K562 (cell line): Measurements from ENCODE around the gene MKRN2OS. TPM values are rescaled to one million over a fixed set of nuclear protein-coding genes. Genes with fewer than 3 reads are reported as not detected.

Experiments used
- CCNT2 ChIP-seq: IDR thresholded peaks from 2 replicates; pipeline ENCODE4 v1.6.1; 2011; ENCODE audit warnings: borderline replicate concordance, low read depth, mild to moderate bottlenecking, moderate library complexity, mixed read lengths, low read length; ENCODE audit not compliant: insufficient read length; ENCODE audit errors: extremely low read depth
- ETV5 ChIP-seq: sonication (generic); formaldehyde crosslinking; IDR thresholded peaks from 2 replicates; pipeline ENCODE4 v1.4.0; 2020; ENCODE audit warnings: low read depth, mild to moderate bottlenecking, missing genetic modification reagents
- FOS ChIP-seq: IDR thresholded peaks from 3 replicates; pipeline ENCODE4 v1.6.1; 2011; ENCODE audit not compliant: insufficient read length; ENCODE audit errors: extremely low read depth
- HDAC1 ChIP-seq, 2 experiments: fragments of 450-650 bp; IDR thresholded peaks; 2 replicates each; pipeline ENCODE4 v1.6.1; 2016 to 2017; ENCODE audit warnings: inconsistent platforms in 1 of 2, mild to moderate bottlenecking in 1 of 2, moderate library complexity in 1 of 2
- MAFF ChIP-seq: IDR thresholded peaks from 2 replicates; pipeline ENCODE4 v1.6.1; 2012; ENCODE audit warnings: low read length, improper control_type of control experiment
- SRSF3 ChIP-seq: fragments of 200-400 bp; formaldehyde crosslinking; IDR thresholded peaks from 2 replicates; pipeline ENCODE4 v1.6.1; 2016; ENCODE audit warnings: mild to moderate bottlenecking, low read length, moderate library complexity; ENCODE audit not compliant: insufficient read depth
- TCF7L2 ChIP-seq: fragments of 150-350 bp; IDR thresholded peaks from 2 replicates; pipeline ENCODE4 v1.6.1; 2016; ENCODE audit warnings: low read depth, mild to moderate bottlenecking, low read length, moderate library complexity
- ZNF695 ChIP-seq: fragments of 450-650 bp; formaldehyde crosslinking; IDR thresholded peaks from 2 replicates; pipeline ENCODE4 v1.4.0; 2020; ENCODE audit warnings: mild to moderate bottlenecking, moderate library complexity
- polyA plus RNA-seq, 8 experiments: library from polyadenylated mRNA; depleted of rRNA in 4 of 8; stranded (reverse) in 5 of 8; unstranded in 3 of 8; fragments of >200 nt; fragmentation: Nextera tagmentation in 2 of 8; fragmentation: Illumina TruSeq in 1 of 8; extraction: Ambion mirVana in 2 of 8; extraction: Trizol in 1 of 8; gene quantifications; 2 replicates each; pipeline versions ENCODE4 v1.2.1 to v1.2.3, GENCODE V29; 2011 to 2014; ENCODE audit warnings: inconsistent platforms in 1 of 8, missing spikeins in 1 of 8
- total RNA-seq, 7 experiments: library from RNA; depleted of rRNA in 6 of 7; stranded (reverse); fragments of >200 nt in 6 of 7; fragmentation: Illumina TruSeq in 2 of 7; extraction: Trizol in 2 of 7; gene quantifications; 2 replicates each; pipeline versions ENCODE4 v1.2.1 to v1.2.3, GENCODE V29; 2011 to 2021; ENCODE audit warnings: low replicate concordance in 1 of 7
- TF ChIP-seq, protein P1 (sequence below): fragments of 150-350 bp; IDR thresholded peaks from 2 replicates; pipeline ENCODE4 v1.6.1; 2014; ENCODE audit warnings: low read depth, mild to moderate bottlenecking, low read length, borderline replicate concordance
- TF ChIP-seq, protein P2 (sequence below), 3 experiments: IDR thresholded peaks in 2 of 3; conservative IDR thresholded peaks in 1 of 3; 2 replicates each; pipeline ENCODE4 v1.5.1; 2011 to 2012; ENCODE audit warnings: low read length in 3 of 3, mild to moderate bottlenecking in 3 of 3, control low read depth in 2 of 3, improper control_type of control experiment in 1 of 3, inconsistent platforms in 1 of 3, low read depth in 1 of 3, mixed read lengths in 1 of 3, moderate library complexity in 1 of 3; ENCODE audit not compliant: insufficient read depth in 2 of 3
- TF ChIP-seq, protein P3 (sequence below): conservative IDR thresholded peaks from 2 replicates; pipeline ENCODE4 v1.6.1; 2011; ENCODE audit warnings: low read depth, mild to moderate bottlenecking, low read length; ENCODE audit not compliant: control insufficient read depth
- TF ChIP-seq, protein P4 (sequence below): fragments of 250-450 bp; sonication (Bioruptor Pico); IDR thresholded peaks from 2 replicates; pipeline ENCODE4 v1.4.0; 2020; ENCODE audit warnings: mild to moderate bottlenecking, moderate library complexity

MKRN2OS gene
- total and polyA plus RNA-seq, 9 of the 15 experiments (the other 6 are each of a cell fraction or from before 2014, with no cell fraction given) = 0.11 to 0.27 (median 0.17) TPM; not detected in 6

DNA sequence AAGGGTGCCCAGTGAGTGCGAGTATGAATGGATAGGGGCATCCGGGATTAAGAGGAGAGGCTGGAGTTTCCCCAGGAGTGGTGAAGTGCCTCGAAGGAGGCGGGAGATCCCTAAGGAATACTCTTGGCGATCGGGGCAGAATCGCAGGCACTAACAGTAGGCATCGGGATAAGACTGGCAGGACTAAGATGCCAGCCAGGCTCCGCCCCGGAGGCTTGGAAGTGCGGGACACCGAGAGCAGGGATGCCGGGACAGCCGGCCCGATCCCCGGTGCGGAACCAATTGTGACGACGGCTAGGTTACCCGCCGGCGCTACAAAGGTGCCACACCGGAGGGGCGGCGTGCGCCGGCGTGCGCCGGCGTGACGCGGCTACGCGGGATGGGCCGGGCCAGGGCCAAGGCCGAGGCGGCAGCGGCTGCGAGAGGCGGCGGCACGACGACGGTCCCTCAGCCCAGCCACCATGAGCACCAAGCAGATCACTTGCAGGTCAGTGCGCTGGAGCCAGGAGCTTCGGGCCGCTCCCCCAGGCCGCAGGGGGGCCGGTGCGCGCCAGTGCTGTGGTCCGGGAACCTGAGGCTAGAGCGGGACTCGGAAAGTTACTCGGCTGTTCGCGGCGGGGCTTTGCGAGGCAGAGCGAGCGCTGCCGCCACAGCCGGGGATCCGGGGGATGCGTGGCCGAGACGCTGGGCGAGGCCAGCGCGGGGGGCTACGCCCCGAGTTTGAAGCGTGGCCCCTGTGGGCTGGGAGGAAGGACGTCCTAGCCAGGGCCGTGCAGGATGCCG is 11.6 kb upstream of the MKRN2OS start, which contains the start of gene MKRN2 (continued):
- TF ChIP-seq SRSF3 = no peak
- TF ChIP-seq HDAC1 (IDR thresholded peaks at IDR 0.05) = peak in 1 of 2 experiments; percentile 94; a peak in 2 of 4 replicates
- no peak for TF ChIP-seq MAFF
- TF ChIP-seq, protein P1, sequence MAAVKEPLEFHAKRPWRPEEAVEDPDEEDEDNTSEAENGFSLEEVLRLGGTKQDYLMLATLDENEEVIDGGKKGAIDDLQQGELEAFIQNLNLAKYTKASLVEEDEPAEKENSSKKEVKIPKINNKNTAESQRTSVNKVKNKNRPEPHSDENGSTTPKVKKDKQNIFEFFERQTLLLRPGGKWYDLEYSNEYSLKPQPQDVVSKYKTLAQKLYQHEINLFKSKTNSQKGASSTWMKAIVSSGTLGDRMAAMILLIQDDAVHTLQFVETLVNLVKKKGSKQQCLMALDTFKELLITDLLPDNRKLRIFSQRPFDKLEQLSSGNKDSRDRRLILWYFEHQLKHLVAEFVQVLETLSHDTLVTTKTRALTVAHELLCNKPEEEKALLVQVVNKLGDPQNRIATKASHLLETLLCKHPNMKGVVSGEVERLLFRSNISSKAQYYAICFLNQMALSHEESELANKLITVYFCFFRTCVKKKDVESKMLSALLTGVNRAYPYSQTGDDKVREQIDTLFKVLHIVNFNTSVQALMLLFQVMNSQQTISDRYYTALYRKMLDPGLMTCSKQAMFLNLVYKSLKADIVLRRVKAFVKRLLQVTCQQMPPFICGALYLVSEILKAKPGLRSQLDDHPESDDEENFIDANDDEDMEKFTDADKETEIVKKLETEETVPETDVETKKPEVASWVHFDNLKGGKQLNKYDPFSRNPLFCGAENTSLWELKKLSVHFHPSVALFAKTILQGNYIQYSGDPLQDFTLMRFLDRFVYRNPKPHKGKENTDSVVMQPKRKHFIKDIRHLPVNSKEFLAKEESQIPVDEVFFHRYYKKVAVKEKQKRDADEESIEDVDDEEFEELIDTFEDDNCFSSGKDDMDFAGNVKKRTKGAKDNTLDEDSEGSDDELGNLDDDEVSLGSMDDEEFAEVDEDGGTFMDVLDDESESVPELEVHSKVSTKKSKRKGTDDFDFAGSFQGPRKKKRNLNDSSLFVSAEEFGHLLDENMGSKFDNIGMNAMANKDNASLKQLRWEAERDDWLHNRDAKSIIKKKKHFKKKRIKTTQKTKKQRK = no peak
- TF ChIP-seq CCNT2 = peak; percentile 98
- TF ChIP-seq, protein P2, sequence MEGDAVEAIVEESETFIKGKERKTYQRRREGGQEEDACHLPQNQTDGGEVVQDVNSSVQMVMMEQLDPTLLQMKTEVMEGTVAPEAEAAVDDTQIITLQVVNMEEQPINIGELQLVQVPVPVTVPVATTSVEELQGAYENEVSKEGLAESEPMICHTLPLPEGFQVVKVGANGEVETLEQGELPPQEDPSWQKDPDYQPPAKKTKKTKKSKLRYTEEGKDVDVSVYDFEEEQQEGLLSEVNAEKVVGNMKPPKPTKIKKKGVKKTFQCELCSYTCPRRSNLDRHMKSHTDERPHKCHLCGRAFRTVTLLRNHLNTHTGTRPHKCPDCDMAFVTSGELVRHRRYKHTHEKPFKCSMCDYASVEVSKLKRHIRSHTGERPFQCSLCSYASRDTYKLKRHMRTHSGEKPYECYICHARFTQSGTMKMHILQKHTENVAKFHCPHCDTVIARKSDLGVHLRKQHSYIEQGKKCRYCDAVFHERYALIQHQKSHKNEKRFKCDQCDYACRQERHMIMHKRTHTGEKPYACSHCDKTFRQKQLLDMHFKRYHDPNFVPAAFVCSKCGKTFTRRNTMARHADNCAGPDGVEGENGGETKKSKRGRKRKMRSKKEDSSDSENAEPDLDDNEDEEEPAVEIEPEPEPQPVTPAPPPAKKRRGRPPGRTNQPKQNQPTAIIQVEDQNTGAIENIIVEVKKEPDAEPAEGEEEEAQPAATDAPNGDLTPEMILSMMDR (IDR thresholded peaks at IDR 0.05 in 2 of 3, conservative IDR thresholded peaks at IDR 0.05 in 1 of 3; ENCODE audit: insufficient read depth in 2 of 3, low read depth in 1 of 3, low read length in 3 of 3) = 0 out of 6 replicates have a peak, but pooled peaks of 1 of the 3 experiments have one; percentile 6
- TF ChIP-seq TCF7L2 = no peak
- peak; percentile 74; the same call in 1 of the 2 replicates for TF ChIP-seq ETV5
- TF ChIP-seq FOS = no peak
- TF ChIP-seq, protein P3, sequence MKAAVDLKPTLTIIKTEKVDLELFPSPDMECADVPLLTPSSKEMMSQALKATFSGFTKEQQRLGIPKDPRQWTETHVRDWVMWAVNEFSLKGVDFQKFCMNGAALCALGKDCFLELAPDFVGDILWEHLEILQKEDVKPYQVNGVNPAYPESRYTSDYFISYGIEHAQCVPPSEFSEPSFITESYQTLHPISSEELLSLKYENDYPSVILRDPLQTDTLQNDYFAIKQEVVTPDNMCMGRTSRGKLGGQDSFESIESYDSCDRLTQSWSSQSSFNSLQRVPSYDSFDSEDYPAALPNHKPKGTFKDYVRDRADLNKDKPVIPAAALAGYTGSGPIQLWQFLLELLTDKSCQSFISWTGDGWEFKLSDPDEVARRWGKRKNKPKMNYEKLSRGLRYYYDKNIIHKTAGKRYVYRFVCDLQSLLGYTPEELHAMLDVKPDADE = peak; percentile 73
- TF ChIP-seq, protein P4, sequence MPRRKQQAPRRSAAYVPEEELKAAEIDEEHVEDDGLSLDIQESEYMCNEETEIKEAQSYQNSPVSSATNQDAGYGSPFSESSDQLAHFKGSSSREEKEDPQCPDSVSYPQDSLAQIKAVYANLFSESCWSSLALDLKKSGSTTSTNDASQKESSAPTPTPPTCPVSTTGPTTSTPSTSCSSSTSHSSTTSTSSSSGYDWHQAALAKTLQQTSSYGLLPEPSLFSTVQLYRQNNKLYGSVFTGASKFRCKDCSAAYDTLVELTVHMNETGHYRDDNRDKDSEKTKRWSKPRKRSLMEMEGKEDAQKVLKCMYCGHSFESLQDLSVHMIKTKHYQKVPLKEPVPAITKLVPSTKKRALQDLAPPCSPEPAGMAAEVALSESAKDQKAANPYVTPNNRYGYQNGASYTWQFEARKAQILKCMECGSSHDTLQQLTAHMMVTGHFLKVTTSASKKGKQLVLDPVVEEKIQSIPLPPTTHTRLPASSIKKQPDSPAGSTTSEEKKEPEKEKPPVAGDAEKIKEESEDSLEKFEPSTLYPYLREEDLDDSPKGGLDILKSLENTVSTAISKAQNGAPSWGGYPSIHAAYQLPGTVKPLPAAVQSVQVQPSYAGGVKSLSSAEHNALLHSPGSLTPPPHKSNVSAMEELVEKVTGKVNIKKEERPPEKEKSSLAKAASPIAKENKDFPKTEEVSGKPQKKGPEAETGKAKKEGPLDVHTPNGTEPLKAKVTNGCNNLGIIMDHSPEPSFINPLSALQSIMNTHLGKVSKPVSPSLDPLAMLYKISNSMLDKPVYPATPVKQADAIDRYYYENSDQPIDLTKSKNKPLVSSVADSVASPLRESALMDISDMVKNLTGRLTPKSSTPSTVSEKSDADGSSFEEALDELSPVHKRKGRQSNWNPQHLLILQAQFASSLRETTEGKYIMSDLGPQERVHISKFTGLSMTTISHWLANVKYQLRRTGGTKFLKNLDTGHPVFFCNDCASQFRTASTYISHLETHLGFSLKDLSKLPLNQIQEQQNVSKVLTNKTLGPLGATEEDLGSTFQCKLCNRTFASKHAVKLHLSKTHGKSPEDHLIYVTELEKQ (CRISPR knock-in tag) = no peak
- no peak for TF ChIP-seq ZNF695 (CRISPR knock-in tag)
